Liver (tissue), 3 donors: ENCODE results near the gene CA6.

ENCODE experiments used
- CTCF ChIP-seq: fragments of 150-350 bp; IDR thresholded peaks from 2 replicates; pipeline ENCODE4 v1.5.1; 2017; ENCODE audit warnings: improper control_type of control experiment, low read depth, low read length; ENCODE audit not compliant: missing input control
- EGR1 ChIP-seq, 2 donors: IDR thresholded peaks; 2 replicates each; pipeline ENCODE4 v1.6.1; 2016 to 2018; ENCODE audit warnings: antibody characterized with exemption in 2 of 2, low read depth in 2 of 2
- FOXA1 ChIP-seq: IDR thresholded peaks from 2 replicates; pipeline ENCODE4 v1.6.1; 2016; ENCODE audit warnings: antibody characterized with exemption
- HNF4G ChIP-seq: IDR thresholded peaks from 2 replicates; pipeline ENCODE4 v1.6.1; 2016; ENCODE audit warnings: antibody characterized with exemption
- JUND ChIP-seq, 2 donors: IDR thresholded peaks; 2 replicates each; pipeline ENCODE4 v1.6.1; 2016; ENCODE audit warnings: antibody characterized with exemption in 2 of 2
- RAD21 ChIP-seq, 2 donors: IDR thresholded peaks; 2 replicates each; pipeline ENCODE4 v1.6.1; 2016; ENCODE audit warnings: antibody characterized with exemption in 2 of 2, mild to moderate bottlenecking in 2 of 2
- REST ChIP-seq: IDR thresholded peaks from 2 replicates; pipeline ENCODE4 v1.6.1; 2016; ENCODE audit warnings: antibody characterized with exemption, mild to moderate bottlenecking
- RXRA ChIP-seq, 2 donors: IDR thresholded peaks; 2 replicates each; pipeline ENCODE4 v1.6.1; 2017 to 2018; ENCODE audit warnings: antibody characterized with exemption in 2 of 2, mild to moderate bottlenecking in 1 of 2
- SP1 ChIP-seq: IDR thresholded peaks from 2 replicates; pipeline ENCODE4 v1.6.1; 2018; ENCODE audit warnings: antibody characterized with exemption, mild to moderate bottlenecking
- TAF1 ChIP-seq: conservative IDR thresholded peaks from 2 replicates; pipeline ENCODE4 v1.6.1; 2016; ENCODE audit warnings: antibody characterized with exemption, mild to moderate bottlenecking
- YY1 ChIP-seq: IDR thresholded peaks from 2 replicates; pipeline ENCODE4 v1.6.1; 2016; ENCODE audit warnings: antibody characterized with exemption, mild to moderate bottlenecking
- ZBTB33 ChIP-seq: IDR thresholded peaks from 2 replicates; pipeline ENCODE4 v1.6.1; 2016; ENCODE audit warnings: antibody characterized with exemption
- TF ChIP-seq, protein P1 (sequence below): IDR thresholded peaks from 2 replicates; pipeline ENCODE4 v1.6.1; 2016; ENCODE audit warnings: antibody characterized with exemption
- TF ChIP-seq, protein P2 (sequence below): IDR thresholded peaks from 2 replicates; pipeline ENCODE4 v1.6.1; 2016; ENCODE audit warnings: antibody characterized with exemption
- donor health status: healthy.
- donor health status: healthy.

- TF ChIP-seq CTCF (no peak), HNF4G (no peak), REST (no peak), FOXA1 (no peak), JUND (IDR thresholded peaks at IDR 0.05) (no peak), TAF1 (no peak), YY1 (no peak), RXRA (IDR thresholded peaks at IDR 0.05) (no peak), RAD21 (IDR thresholded peaks at IDR 0.05) (no peak), SP1 (no peak), ZBTB33 (no peak), EGR1 (IDR thresholded peaks at IDR 0.05; ENCODE audit: low read depth in 2 of 2) (no peak)
- TF ChIP-seq, protein P1, sequence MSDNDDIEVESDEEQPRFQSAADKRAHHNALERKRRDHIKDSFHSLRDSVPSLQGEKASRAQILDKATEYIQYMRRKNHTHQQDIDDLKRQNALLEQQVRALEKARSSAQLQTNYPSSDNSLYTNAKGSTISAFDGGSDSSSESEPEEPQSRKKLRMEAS: no peak
- TF ChIP-seq, protein P2, sequence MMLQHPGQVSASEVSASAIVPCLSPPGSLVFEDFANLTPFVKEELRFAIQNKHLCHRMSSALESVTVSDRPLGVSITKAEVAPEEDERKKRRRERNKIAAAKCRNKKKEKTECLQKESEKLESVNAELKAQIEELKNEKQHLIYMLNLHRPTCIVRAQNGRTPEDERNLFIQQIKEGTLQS: no peak
Observed at GRCh38 chr1:8925960-8926359, 19.7 kb upstream of the CA6 start.
